Measurements from ENCODE around the gene RAB23. TPM values are rescaled to one million over a fixed set of nuclear protein-coding genes. Genes with fewer than 3 reads are reported as not detected.

The RAB23 gene
- total and polyA plus RNA-seq, 2 of the 8 experiments (the other 6 are each of a cell fraction or from before 2014, with no cell fraction given): 6.5 to 17.2 TPM

DNA sequence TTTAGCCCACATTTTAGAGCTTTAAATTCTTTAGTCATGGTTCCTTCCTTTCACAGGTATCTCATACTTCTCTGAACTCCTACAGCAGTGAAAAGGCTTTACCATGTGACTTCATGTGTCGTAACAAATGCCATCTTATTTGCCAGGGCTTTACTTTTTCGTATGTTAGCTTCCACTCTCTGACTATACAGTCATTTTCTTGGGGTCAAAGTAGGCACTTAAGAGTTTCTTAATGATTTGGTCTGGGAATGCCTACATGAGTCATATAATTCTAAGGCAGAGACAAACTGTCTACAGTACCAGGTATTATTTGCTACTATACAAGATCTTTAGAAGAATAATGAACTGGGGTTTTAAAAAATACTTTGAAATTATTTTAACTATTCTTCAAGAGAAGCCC is 15.0 kb downstream of the RAB23 start:
- no peak overlapping the region for H3K27ac ChIP-seq (ENCODE audit: low read depth, low read length)
- H2BK120ac ChIP-seq (replicated peaks; ENCODE audit: low read depth, low read length): no peak overlapping the region
- H2BK5ac ChIP-seq (ENCODE audit: low read depth, low read length): no peak overlapping the region
- no peak overlapping the region for H4K5ac ChIP-seq (ENCODE audit: insufficient read length, low read depth, low read length)
- peaks cover 3% of the 10 kb centered on the region; the same call in 1 of the 2 replicates for H3K79me1 ChIP-seq (ENCODE audit: low read depth, low read length)
- no peak overlapping the region for H3K14ac ChIP-seq (ENCODE audit: insufficient read length)
- no peak overlapping the region for H3K4me3 ChIP-seq (ENCODE audit: extremely low read depth in 1 of 4, insufficient read depth in 2 of 4, low read depth in 3 of 4, low read length in 4 of 4)
- H3K23me2 ChIP-seq (ENCODE audit: low read depth, low read length): no peaks in the 10 kb centered on the region
- H3K36me3 ChIP-seq (ENCODE audit: control insufficient read depth in 2 of 4, insufficient read depth in 4 of 4, low read length in 3 of 4): no peaks in the 10 kb centered on the region; a peak in 1 of 8 replicates
- no peaks in the 10 kb centered on the region for H4K20me1 ChIP-seq (replicated peaks in 1 of 2; ENCODE audit: control insufficient read depth in 1 of 2, insufficient read depth in 2 of 2, low read length in 2 of 2)
- ChIA-PET POLR2A (ENCODE audit: partially characterized antibody) (interaction anchor here (1.8 kb wide), 1 partner anchor 14 kb away, joined by 6 read pairs; no protein-coding TSS in a partner anchor), CTCF (ENCODE audit: partially characterized antibody) (interaction anchor here (1.8 kb wide), 1 partner anchor 18 kb away, joined by 4 read pairs; no protein-coding TSS in a partner anchor)
- H2BK15ac ChIP-seq (ENCODE audit: low read length): no peak overlapping the region
- no peak for FAIRE-seq
- no peak overlapping the region for H3K18ac ChIP-seq (ENCODE audit: extremely low read depth, low read length)
- no peak overlapping the region for H2BK12ac ChIP-seq (ENCODE audit: low read depth, low read length)
- H3K79me2 ChIP-seq (ENCODE audit: control insufficient read depth in 1 of 2, insufficient read depth in 2 of 2, low read length in 2 of 2): peaks cover 0 to 25% of the 10 kb centered on the region in 2 experiments; a peak in 2 of 4 replicates
- no peak overlapping the region for H3K56ac ChIP-seq (replicated peaks; ENCODE audit: insufficient read length, low read depth, low read length)
- no peak overlapping the region for H2AK5ac ChIP-seq (ENCODE audit: low read depth, low read length)
- no peak for DNase-seq (ENCODE audit: low read depth in 1 of 2, low spot score in 2 of 2)
- H4K91ac ChIP-seq (replicated peaks; ENCODE audit: insufficient read length, low read length): no peak overlapping the region
- no peak overlapping the region for H2BK20ac ChIP-seq (ENCODE audit: low read length)
- no peak overlapping the region for H3K9ac ChIP-seq (replicated peaks in 1 of 4; ENCODE audit: extremely low read depth in 1 of 4, low read depth in 3 of 4, low read length in 3 of 4)
- peaks cover 0 to 4% (median 2%) of the 10 kb centered on the region in 4 experiments; a peak in 4 of 7 replicates for H3K4me1 ChIP-seq (replicated peaks in 1 of 4; ENCODE audit: control insufficient read depth in 3 of 4, insufficient read depth in 4 of 4, low read length in 3 of 4)
- no peak overlapping the region for H4K8ac ChIP-seq (ENCODE audit: extremely low read depth, insufficient read depth, low read length)
- no peak overlapping the region for H2AFZ ChIP-seq (ENCODE audit: low read length)
- H3K9me3 ChIP-seq (ENCODE audit: insufficient read depth in 2 of 2, low read depth in 1 of 2, low read length in 1 of 2): no peaks in the 10 kb centered on the region
- no peak overlapping the region for H3K4me2 ChIP-seq (ENCODE audit: insufficient read depth in 1 of 2, low read depth in 2 of 2, low read length in 2 of 2)
- no peak overlapping the region for H3K4ac ChIP-seq (replicated peaks; ENCODE audit: insufficient read length, low read depth, low read length)
- H3K23ac ChIP-seq (ENCODE audit: insufficient read length): no peak overlapping the region
- WGBS, 2 experiments (ENCODE audit: extremely low coverage in 1 of 2, insufficient coverage in 1 of 2, insufficient read length in 1 of 2, insufficient replicate concordance in 2 of 2, low coverage in 1 of 2, low lambda C conversion rate in 2 of 2, missing lambda C conversion rate in 1 of 2): 94% methylated on average over 2 of the region's 2 CpGs; no CpG with 5 or more reads in 1 of the 2 experiments
- no peaks in the 10 kb centered on the region for H3K27me3 ChIP-seq (replicated peaks in 1 of 4; ENCODE audit: control insufficient read depth in 3 of 4, extremely low read depth in 1 of 4, insufficient read depth in 3 of 4, low read length in 3 of 4)
- TF ChIP-seq SIX5 (IDR thresholded peaks at IDR 0.05; ENCODE audit: low read depth, low read length) (no peak), MAFK (IDR thresholded peaks at IDR 0.05; ENCODE audit: low read depth, low read length) (no peak), RNF2 (IDR thresholded peaks at IDR 0.05; ENCODE audit: borderline replicate concordance, low read depth, low read length, missing control alignments, poor library complexity, severe bottlenecking) (no peak), BACH1 (IDR thresholded peaks at IDR 0.05; ENCODE audit: low read length) (no peak), EZH2 (IDR thresholded peaks at IDR 0.05; ENCODE audit: low read depth, low read length, severe bottlenecking) (no peak), CBX8 (IDR thresholded peaks at IDR 0.05; ENCODE audit: borderline replicate concordance, low read depth, low read length) (no peak), CHD2 (IDR thresholded peaks at IDR 0.05; ENCODE audit: low read length) (no peak), CHD1 (IDR thresholded peaks at IDR 0.05; ENCODE audit: low read depth, low read length) (no peak), CBX5 (IDR thresholded peaks at IDR 0.05; ENCODE audit: low read depth, low read length) (no peak), CEBPB (IDR thresholded peaks at IDR 0.05; ENCODE audit: low read depth, low read length) (no peak), EP300 (IDR thresholded peaks at IDR 0.05; ENCODE audit: borderline replicate concordance in 1 of 2, low read depth in 2 of 2, low read length in 2 of 2) (no peak), ZNF274 (IDR thresholded peaks at IDR 0.05; ENCODE audit: borderline replicate concordance, extremely low read depth, low read length) (no peak), TAF7 (optimal IDR thresholded peaks at IDR 0.05; ENCODE audit: borderline replicate concordance, low read depth, low read length) (no peak), POU5F1 (IDR thresholded peaks at IDR 0.05; ENCODE audit: low read depth, low read length) (no peak)
